Forelimb muscle (tissue), 1 donor: ENCODE results near the gene RAB33A. TPM values are rescaled to one million over a fixed set of nuclear protein-coding genes. Genes with fewer than 3 reads are reported as not detected.

Experiments
- polyA plus RNA-seq: library from polyadenylated mRNA; unstranded; fragments of 120-200 nt; gene quantifications from one replicate; pipeline ENCODE4 v1.2.1, GENCODE V29; 2013; ENCODE audit not compliant: insufficient read length

RAB33A gene
- polyA plus RNA-seq, 1 donor: 0.43 TPM

Other genes with a start within 250 kb of the RAB33A start
- 15.6 TPM for gene BCORL1, start 189.3 kb upstream of the RAB33A start, polyA plus RNA-seq
- gene ELF4, start 61.5 kb upstream of the RAB33A start, polyA plus RNA-seq: 8.5 TPM
- 21.3 TPM for gene AIFM1, start 6.1 kb upstream of the RAB33A start, polyA plus RNA-seq
- 6.8 TPM for gene ZNF280C, start 96.9 kb downstream of the RAB33A start, polyA plus RNA-seq
- 9.3 TPM for gene SLC25A14, start 168.0 kb downstream of the RAB33A start, polyA plus RNA-seq
- gene GPR119, start 213.7 kb downstream of the RAB33A start, polyA plus RNA-seq: not detected
- gene RBMX2, start 230.0 kb downstream of the RAB33A start, polyA plus RNA-seq: 19.1 TPM